SU-DHL-6 (cell line): Measurements from ENCODE around the gene NEUROG3.
"Not testable (repeated sequence)": the region's sequence is repeated elsewhere in the genome, so short reads cannot be mapped to it uniquely, and the experiment has no call there.

ENCODE experiments used
- H2AFZ ChIP-seq: fragments of 200-600 bp; sonication (generic); 2 replicates; pipeline ENCODE4 v1.6.1; 2014; ENCODE audit warnings: low read depth, mild to moderate bottlenecking, moderate library complexity, mixed read lengths, antibody characterized with exemption, low read length; ENCODE audit not compliant: severe bottlenecking
- H3F3A ChIP-seq: fragments of 200-600 bp; shearing (Covaris generic); 2 replicates; pipeline ENCODE4 v1.6.0; 2016; ENCODE audit warnings: antibody characterized with exemption, mild to moderate bottlenecking; ENCODE audit not compliant: insufficient read depth
- H3K27ac ChIP-seq: fragments of 200-600 bp; sonication (generic); 2 replicates; pipeline ENCODE4 v1.5.1; 2016; ENCODE audit warnings: low read depth, mild to moderate bottlenecking, low read length, moderate library complexity, mixed read lengths
- H3K27me3 ChIP-seq: fragments of 200-600 bp; sonication (generic), shearing (Covaris generic); 2 replicates; pipeline ENCODE4 v1.6.0; 2014; ENCODE audit warnings: mild to moderate bottlenecking, low read length
- H3K36me3 ChIP-seq: fragments of 200-600 bp; sonication (generic); 2 replicates; pipeline ENCODE4 v1.6.1; 2014; ENCODE audit warnings: mild to moderate bottlenecking, low read length, mixed read lengths
- H3K4me2 ChIP-seq: fragments of 300-600, 200-600 bp; shearing (Covaris generic), sonication (generic); 2 replicates; pipeline ENCODE4 v1.6.0; 2014; ENCODE audit warnings: low read length, low read depth, mild to moderate bottlenecking; ENCODE audit not compliant: poor library complexity, severe bottlenecking
- H3K4me3 ChIP-seq: fragments of 200-600 bp; sonication (generic); 2 replicates; pipeline ENCODE4 v1.5.1; 2014; ENCODE audit warnings: antibody characterized with exemption, low read length, mild to moderate bottlenecking, mixed read lengths; ENCODE audit not compliant: insufficient read depth, poor library complexity, severe bottlenecking
- H3K79me2 ChIP-seq: fragments of 200-600 bp; sonication (generic); 2 replicates; pipeline ENCODE4 v1.6.1; 2014; ENCODE audit warnings: mild to moderate bottlenecking, low read length, moderate library complexity; ENCODE audit not compliant: insufficient read depth
- H3K9ac ChIP-seq: fragments of 200-600 bp; sonication (generic); 2 replicates; pipeline ENCODE4 v1.7.0; 2014; ENCODE audit warnings: mild to moderate bottlenecking, low read length
- H3K9me2 ChIP-seq: fragments of 200-600 bp; sonication (generic); replicated peaks from 2 replicates; pipeline ENCODE4 v1.6.1; 2014; ENCODE audit warnings: low read length; ENCODE audit not compliant: insufficient read depth
- H3K9me3 ChIP-seq: fragments of 200-600 bp; sonication (generic); 2 replicates; pipeline ENCODE4 v1.6.1; 2014; ENCODE audit warnings: low read length, mixed read lengths; ENCODE audit not compliant: insufficient read depth
- H4K20me1 ChIP-seq: fragments of 200-600 bp; sonication (generic); 2 replicates; pipeline ENCODE4 v1.6.1; 2014; ENCODE audit warnings: low read depth, mild to moderate bottlenecking, antibody characterized with exemption, low read length, moderate library complexity, mixed read lengths
- CTCF ChIP-seq: fragments of 200-600 bp; sonication (generic); IDR thresholded peaks from one replicate; pipeline ENCODE4 v1.5.1; 2017; ENCODE audit warnings: antibody characterized with exemption, mild to moderate bottlenecking, low read length, moderate library complexity; ENCODE audit not compliant: insufficient read depth, poor library complexity, severe bottlenecking
- EZH2phosphoT487 ChIP-seq: fragments of 200-600 bp; sonication (generic), shearing (Covaris generic); conservative IDR thresholded peaks from 2 replicates; pipeline ENCODE4 v1.6.1; 2018; ENCODE audit warnings: mild to moderate bottlenecking, antibody characterized with exemption, low read length, moderate library complexity, mixed read lengths

Gene NEUROG3

DNA sequence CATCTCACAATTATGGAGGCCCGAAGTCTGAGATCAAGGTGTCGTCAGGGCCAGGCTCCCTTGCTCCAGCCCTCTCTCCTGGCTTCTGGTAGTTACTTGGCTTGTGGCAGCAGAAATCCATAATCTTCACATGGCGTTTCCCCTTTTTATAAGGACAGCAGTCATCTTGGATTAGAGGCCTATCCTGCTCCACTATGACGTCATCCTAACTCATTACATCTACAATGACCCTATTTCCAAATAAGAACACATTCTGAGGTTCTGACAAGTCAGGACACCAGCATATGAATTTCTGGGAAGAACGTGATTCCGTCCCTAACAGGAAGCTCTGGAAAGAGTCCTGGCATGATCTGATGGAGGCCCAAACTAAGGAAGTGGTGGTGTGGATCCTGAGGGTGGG, 35.8 kb downstream of the NEUROG3 start:
- no peak overlapping the region for H3K4me3 ChIP-seq

DNA sequence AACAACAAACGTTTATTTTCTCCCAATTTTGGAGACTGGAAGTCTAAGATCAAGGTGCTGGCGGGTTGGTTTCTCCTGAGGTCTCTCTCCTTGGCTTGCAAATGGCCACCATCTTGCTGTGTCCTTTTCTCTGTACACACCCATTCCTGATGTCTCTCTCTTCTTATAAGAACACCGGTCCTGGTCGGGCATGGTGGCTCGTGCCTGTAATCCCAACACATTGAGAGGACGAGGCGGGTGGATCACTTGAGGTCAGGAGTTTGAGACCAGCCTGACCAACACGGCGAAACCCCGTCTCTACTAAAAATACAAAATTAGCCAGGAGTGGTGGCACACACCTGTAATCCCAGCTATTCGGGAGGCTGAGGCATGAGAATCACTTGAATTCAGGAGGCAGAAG, 36.7 kb downstream of the NEUROG3 start:
- not testable (repeated sequence) for H3F3A ChIP-seq, H3K27me3 ChIP-seq, H2AFZ ChIP-seq, H3K4me2 ChIP-seq, H3K9me3 ChIP-seq, H3K79me2 ChIP-seq, H3K4me3 ChIP-seq, H3K9ac ChIP-seq, H3K36me3 ChIP-seq, H3K27ac ChIP-seq, H4K20me1 ChIP-seq, H3K9me2 ChIP-seq

More for the DNA sequence above, 35.8 kb downstream of the NEUROG3 start:
- no peak overlapping the region for H3K4me2 ChIP-seq
- H3K9me2 ChIP-seq, result no peaks in the 10 kb centered on the region
- no peaks in the 10 kb centered on the region for H3K79me2 ChIP-seq
- H2AFZ ChIP-seq, result no peak overlapping the region
- TF ChIP-seq EZH2phosphoT487, result no peak
- TF ChIP-seq CTCF, result no peak
- H3K9me3 ChIP-seq, result no peaks in the 10 kb centered on the region; the same call in 1 of the 2 replicates
- no peak overlapping the region for H3K27ac ChIP-seq
- no peaks in the 10 kb centered on the region for H3K36me3 ChIP-seq
- peaks cover 3% of the 10 kb centered on the region; the same call in 1 of the 2 replicates for H3K27me3 ChIP-seq
- H3K9ac ChIP-seq, result no peak overlapping the region
- H4K20me1 ChIP-seq, result no peaks in the 10 kb centered on the region
- H3F3A ChIP-seq, result no peaks in the 10 kb centered on the region

GRCh38 chr10:69533658-69534057, 39.6 kb downstream of the NEUROG3 start:
- TF ChIP-seq EZH2phosphoT487 (no peak), CTCF (no peak)
- no peaks in the 10 kb centered on the region for H3K79me2 ChIP-seq
- H3K9me3 ChIP-seq, result no peaks in the 10 kb centered on the region
- H3K27ac ChIP-seq, result no peak overlapping the region
- no peak overlapping the region for H2AFZ ChIP-seq
- peaks cover 3% of the 10 kb centered on the region; the same call in 1 of the 2 replicates for H3K27me3 ChIP-seq
- H3K4me2 ChIP-seq, result no peak overlapping the region
- no peaks in the 10 kb centered on the region for H4K20me1 ChIP-seq
- no peaks in the 10 kb centered on the region for H3K9me2 ChIP-seq
- H3F3A ChIP-seq, result no peaks in the 10 kb centered on the region
- H3K36me3 ChIP-seq, result no peaks in the 10 kb centered on the region
- H3K4me3 ChIP-seq, result no peak overlapping the region
- H3K9ac ChIP-seq, result no peak overlapping the region

DNA sequence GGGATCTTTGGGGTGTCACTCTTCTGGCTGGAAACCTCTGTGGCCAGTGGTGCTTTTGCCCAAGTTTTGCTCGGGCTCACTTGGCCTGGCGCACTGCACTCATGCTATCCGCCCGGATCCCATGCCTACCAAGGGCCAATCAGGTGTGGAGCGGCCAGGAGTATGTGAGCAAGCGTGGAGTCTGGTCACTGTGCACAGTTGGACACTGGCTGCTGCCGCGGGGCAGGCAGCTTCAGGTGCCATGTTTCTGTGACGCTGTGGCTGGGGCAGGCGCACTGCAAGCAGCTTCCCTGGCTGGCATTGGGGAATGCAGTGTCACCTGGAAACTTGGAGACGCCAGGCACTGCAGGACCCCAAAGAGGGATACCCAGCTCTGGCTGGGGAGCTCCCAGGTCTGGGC, 45.3 kb downstream of the NEUROG3 start:
- Histone ChIP-seq H3F3A (no peaks in the 10 kb centered on the region), H3K9ac (no peak overlapping the region), H3K4me3 (no peak overlapping the region), H3K36me3 (no peaks in the 10 kb centered on the region), H3K9me3 (no peaks in the 10 kb centered on the region), H3K27me3 (no peaks in the 10 kb centered on the region), H2AFZ (no peak overlapping the region), H3K4me2 (no peak overlapping the region), H4K20me1 (no peaks in the 10 kb centered on the region), H3K27ac (no peak overlapping the region), H3K79me2 (no peaks in the 10 kb centered on the region), H3K9me2 (no peaks in the 10 kb centered on the region)
- TF ChIP-seq EZH2phosphoT487 (no peak), CTCF (no peak)
